SHP77 (cell line): ENCODE results near the gene SASH1.
"Not testable (repeated sequence)": the region's sequence is repeated elsewhere in the genome, so short reads cannot be mapped to it uniquely, and the experiment has no call there.

ENCODE experiments used
- DNase-seq, 2 experiments: peaks; one replicate each; lab custom pipeline; 2025; lab: John Stamatoyannopoulos, UW

The SASH1 gene

GRCh38 chr6:148365041-148365440 lies 22.4 kb downstream of the SASH1 start:
- DNase-seq = no peak

GRCh38 chr6:148367411-148368024 lies 24.9 kb downstream of the SASH1 start:
- no peak for DNase-seq

- no peak for DNase-seq
These were observed 27.5 kb downstream of the SASH1 start for GRCh38 chr6:148370176-148370575.

GRCh38 chr6:148374040-148374774 lies 31.6 kb downstream of the SASH1 start:
- DNase-seq = no peak

- no peak for DNase-seq
These were observed 32.8 kb downstream of the SASH1 start for GRCh38 chr6:148375401-148375800.

GRCh38 chr6:148379481-148379880 lies 36.8 kb downstream of the SASH1 start:
- no peak for DNase-seq

- no peak for DNase-seq
These were observed 37.5 kb downstream of the SASH1 start for GRCh38 chr6:148379966-148380713.

- DNase-seq = not testable (repeated sequence)
These were observed 39.4 kb downstream of the SASH1 start for GRCh38 chr6:148382051-148382450.

GRCh38 chr6:148382861-148383260 lies 40.2 kb downstream of the SASH1 start:
- DNase-seq = no peak

- no peak for DNase-seq
These were observed 41.2 kb downstream of the SASH1 start for GRCh38 chr6:148383658-148384368.

GRCh38 chr6:148385379-148385778 lies 42.7 kb downstream of the SASH1 start:
- no peak for DNase-seq

GRCh38 chr6:148388521-148388920 lies 45.9 kb downstream of the SASH1 start:
- DNase-seq = no peak

GRCh38 chr6:148389086-148389485 lies 46.4 kb downstream of the SASH1 start:
- no peak for DNase-seq

- no peak for DNase-seq
These were observed 47.3 kb downstream of the SASH1 start for GRCh38 chr6:148389917-148390316.

- not testable (repeated sequence) for DNase-seq
These were observed 49.5 kb downstream of the SASH1 start for GRCh38 chr6:148392127-148392526.

- DNase-seq = no peak
These were observed 50.0 kb downstream of the SASH1 start for GRCh38 chr6:148392671-148393070.

GRCh38 chr6:148395583-148396101 lies 53.0 kb downstream of the SASH1 start:
- DNase-seq = peak; percentile 14 to 21

- DNase-seq = no peak
These were observed 53.8 kb downstream of the SASH1 start for GRCh38 chr6:148396411-148396810.

- no peak for DNase-seq
These were observed 54.3 kb downstream of the SASH1 start for GRCh38 chr6:148396926-148397325.

GRCh38 chr6:148398244-148398643 lies 55.6 kb downstream of the SASH1 start:
- no peak for DNase-seq

- no peak for DNase-seq
These were observed 56.0 kb downstream of the SASH1 start for GRCh38 chr6:148398678-148399077.

GRCh38 chr6:148401571-148401970 lies 58.9 kb downstream of the SASH1 start:
- no peak for DNase-seq
